Activated CD8-positive, alpha-beta memory T cell treated with anti-CD3 and anti-CD28 coated beads for 1 hour (primary cell): ENCODE data around the gene RNF141.

Source experiments
- DNase-seq, 2 donors: peaks; one replicate each; pipeline ENCODE4 v3.0.0-alpha.2; 2020; ENCODE audit warnings: low read depth in 1 of 2; ENCODE audit errors: extremely low read depth in 1 of 2

RNF141 gene

GRCh38 chr11:10526974-10527918, 13.7 kb downstream of the RNF141 start:
- DNase-seq, result no peak

GRCh38 chr11:10524471-10524870, 16.5 kb downstream of the RNF141 start:
- DNase-seq, result no peak

GRCh38 chr11:10522921-10523320, 18.1 kb downstream of the RNF141 start:
- no peak for DNase-seq

DNA sequence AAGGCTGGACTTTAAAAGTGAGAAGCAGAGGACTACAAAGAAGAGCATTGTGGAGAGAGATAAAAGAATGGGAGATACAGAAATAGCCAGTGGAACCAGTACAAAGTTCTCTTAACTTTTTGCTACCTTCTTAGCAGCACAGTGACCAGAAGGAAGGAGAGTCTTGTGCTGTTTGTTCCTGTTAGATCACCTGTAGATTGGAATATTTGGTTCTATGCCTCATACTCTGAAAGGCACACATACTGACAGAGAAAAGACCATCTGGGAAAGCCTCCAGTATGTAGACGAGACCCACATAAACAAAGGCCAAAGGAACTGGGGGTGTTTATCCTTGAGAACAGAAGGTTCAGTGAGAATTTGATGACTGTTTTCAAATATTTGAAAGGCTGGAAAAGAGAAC, 18.7 kb downstream of the RNF141 start:
- DNase-seq, result no peak

GRCh38 chr11:10520562-10520961, 20.4 kb downstream of the RNF141 start:
- no peak for DNase-seq

DNA sequence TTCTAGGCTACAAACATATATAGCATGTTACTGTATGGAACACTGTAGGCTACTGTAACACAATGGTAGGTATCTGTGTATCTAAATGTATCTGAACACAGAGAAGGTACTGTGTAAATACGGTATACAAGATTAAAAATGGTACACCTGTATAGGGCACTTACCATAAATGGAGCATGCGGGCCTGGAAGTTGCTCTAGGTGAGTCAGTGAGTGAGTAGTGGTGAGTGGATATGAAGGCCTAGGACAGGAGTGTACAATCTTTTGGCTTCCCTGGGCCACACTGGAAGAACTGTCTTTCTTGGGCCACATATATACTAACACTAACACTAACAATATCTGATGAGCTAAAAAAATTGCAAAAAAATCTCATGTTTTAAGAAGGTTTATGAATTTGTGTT, 21.4 kb downstream of the RNF141 start:
- DNase-seq, result no peak

DNA sequence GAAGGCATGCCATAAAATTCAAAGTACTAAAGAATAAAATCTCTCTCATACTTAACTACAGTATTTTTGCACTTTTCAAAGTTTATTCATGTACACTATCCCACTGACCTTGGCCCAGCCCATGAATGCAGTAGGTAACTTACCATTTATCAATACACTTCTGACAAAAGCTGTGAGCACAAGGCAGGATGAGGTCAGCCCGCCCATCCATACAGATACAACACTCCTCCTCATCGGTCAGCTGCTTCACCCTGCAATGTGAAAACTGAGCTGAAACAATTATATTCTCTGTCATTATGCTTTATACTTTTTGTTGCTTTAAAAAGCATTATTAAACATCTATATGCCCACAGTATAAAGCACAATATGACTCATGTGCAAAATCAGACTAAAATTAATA, 22.1 kb downstream of the RNF141 start:
- no peak for DNase-seq

GRCh38 chr11:10518123-10518522, 22.9 kb downstream of the RNF141 start:
- DNase-seq, result no peak

- DNase-seq, result no peak
Measured at GRCh38 chr11:10515418-10515817, 25.6 kb downstream of the RNF141 start.

DNA sequence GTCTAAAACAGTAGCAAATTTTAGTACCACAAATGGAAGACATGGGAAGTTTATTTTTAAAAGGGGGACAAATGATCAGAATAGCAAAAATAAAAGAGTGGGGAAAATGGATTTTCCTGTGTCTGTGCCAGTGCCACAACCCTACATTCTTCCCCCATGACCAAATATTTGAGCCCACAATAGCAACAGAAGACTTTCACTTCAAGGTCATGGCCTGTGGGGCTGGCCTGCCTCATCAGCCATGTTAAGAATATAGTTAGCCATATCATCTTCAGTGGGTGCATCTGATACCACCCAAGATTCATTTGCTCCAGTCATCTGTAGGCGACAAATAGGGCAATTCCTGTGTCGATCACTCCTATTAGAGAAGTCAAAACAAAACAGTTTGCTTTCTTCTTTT, 26.3 kb downstream of the RNF141 start:
- no peak for DNase-seq

- no peak for DNase-seq
Measured at GRCh38 chr11:10514202-10514601, 26.8 kb downstream of the RNF141 start.

- no peak for DNase-seq
Measured at GRCh38 chr11:10511181-10511621, 29.8 kb downstream of the RNF141 start.

DNA sequence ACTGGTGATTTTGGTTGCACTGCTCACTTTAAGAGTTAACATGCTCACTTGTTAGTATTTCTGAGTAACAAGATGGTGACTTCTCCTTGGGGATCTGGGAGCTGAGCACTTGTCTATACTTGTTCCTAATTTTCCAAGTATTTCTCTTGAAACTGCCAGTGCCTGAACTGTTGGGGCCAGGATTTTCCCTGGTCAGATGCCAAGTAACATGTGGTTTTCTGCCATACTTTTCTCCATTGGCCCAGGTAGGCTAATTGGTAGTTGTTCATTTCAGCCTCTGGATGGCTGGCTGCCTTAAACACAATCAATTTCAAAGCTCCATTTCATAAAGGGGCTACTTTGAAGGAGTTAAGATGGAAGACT, 35.0 kb downstream of the RNF141 start:
- no peak for DNase-seq

- DNase-seq, result no peak
Measured at GRCh38 chr11:10505278-10506007, 35.5 kb downstream of the RNF141 start.

DNA sequence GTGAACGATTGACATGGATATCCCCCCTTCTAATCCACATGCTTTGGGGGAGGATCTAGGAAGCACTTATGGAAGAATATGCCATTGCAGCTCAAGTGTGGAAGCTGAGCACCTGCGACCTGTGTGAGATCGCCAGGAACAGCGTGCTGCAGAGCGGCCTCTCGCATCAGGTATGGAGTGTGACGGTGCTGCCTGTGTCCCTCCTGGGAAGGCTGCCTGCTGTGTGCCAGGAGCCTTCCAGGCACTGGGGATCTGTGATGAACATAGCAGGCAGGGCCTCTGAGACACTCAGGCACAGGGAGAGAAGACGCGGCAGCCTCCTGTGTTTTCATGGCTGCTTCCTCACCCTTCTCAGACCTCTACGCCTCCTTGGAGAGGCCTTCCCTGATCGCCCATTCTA, 36.5 kb downstream of the RNF141 start:
- no peak for DNase-seq

- no peak for DNase-seq
Measured at GRCh38 chr11:10503777-10504480, 37.1 kb downstream of the RNF141 start.

DNA sequence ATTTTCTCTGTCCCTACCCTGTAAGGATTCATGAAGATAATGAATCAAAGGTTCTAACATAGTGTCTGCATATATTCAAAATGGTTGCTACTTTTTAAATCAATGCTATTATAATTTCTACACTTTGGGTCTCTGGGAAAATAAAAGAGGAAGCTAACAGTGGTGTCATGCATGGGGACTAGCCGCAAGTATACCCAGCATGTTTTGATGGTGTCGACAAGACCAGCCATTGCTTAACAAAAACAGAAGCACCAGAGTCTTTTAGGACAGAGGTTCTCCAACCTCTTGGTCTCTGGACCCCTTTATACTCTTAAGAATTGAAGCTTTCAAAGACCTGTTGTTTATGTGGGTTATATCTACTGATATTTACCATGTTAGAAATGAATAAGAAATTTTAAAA, 37.8 kb downstream of the RNF141 start:
- no peak for DNase-seq

- no peak for DNase-seq
Measured at GRCh38 chr11:10502770-10503169, 38.2 kb downstream of the RNF141 start.

- DNase-seq, result no peak
Measured at GRCh38 chr11:10502065-10502680, 38.8 kb downstream of the RNF141 start.

DNA sequence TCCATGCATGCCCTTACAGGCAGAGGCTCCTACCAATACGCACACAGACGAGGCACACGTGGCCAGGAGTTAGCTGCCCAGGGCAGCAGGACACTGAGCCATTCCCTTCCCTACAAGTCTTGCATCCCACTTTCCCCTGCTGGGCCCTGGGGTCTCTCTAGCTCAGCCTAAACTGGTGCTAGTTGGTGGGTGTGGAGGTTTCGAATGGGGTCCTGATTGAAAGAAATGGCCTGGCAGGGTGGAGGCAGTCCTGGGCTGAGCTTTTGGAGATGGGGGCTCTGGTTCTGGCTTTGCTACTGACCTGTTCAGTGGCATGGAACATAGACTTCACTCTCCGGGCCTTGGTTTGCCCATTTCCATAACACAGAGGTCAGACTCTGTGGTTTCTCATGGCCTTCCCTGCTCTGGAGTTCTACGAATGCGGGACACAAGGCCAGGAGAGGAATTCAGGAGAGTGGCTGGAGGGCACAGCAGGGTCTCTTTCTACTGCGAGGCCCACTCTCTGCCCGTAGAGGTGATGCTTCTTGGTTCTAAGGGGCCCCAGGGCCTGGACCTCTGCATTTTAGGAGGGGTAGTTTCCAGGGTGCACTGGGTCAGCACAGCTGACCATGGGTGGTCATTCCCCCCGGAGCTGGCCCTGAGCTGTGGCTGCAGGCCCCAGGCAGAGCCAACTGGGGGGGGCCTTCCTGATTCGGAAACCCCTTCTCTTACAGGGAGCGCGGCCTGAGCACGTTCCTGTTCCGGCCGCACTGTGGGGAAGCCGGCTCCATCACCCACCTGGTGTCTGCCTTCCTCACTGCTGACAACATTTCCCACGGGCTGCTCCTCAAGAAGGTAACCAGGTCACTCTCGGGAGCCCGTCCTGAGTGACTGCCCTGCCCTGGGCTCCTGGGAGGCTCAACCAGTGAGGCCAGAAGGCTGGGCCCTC, 40.0 kb downstream of the RNF141 start:
- DNase-seq, result no peak
